Spleen (tissue), 11 donors: ENCODE data around the gene ZNF154. TPM values are rescaled to one million over a fixed set of nuclear protein-coding genes. Genes with fewer than 3 reads are reported as not detected.
"Not testable (repeated sequence)": the region's sequence is repeated elsewhere in the genome, so short reads cannot be mapped to it uniquely, and the experiment has no call there.

Experiments used
- DNase-seq: peaks from one replicate; pipeline ENCODE4 v3.0.0-alpha.2; 2020
- H3K27ac ChIP-seq, 8 donors: fragments of 200-600 bp; sonication (generic) in 7 of 8; 1 replicate in 4 of 8; 2 replicates in 4 of 8; pipeline versions ENCODE4 v1.5.0 to v1.8.0; 2016 to 2021; ENCODE audit warnings: inconsistent platforms in 4 of 8, mild to moderate bottlenecking in 4 of 8, moderate library complexity in 1 of 8
- H3K27me3 ChIP-seq, 7 donors: fragments of 200-600 bp; sonication (generic) in 6 of 7; replicated peaks in 1 of 7; 1 replicate in 4 of 7; 2 replicates in 3 of 7; pipeline versions ENCODE4 v1.5.0 to v1.8.0; 2016 to 2021; ENCODE audit warnings: inconsistent platforms in 3 of 7, mild to moderate bottlenecking in 1 of 7
- H3K36me3 ChIP-seq, 6 donors: fragments of 200-600 bp; sonication (generic) in 5 of 6; 1 replicate in 4 of 6; 2 replicates in 2 of 6; pipeline versions ENCODE4 v1.5.0 to v1.8.0; 2016 to 2021; ENCODE audit warnings: inconsistent platforms in 2 of 6
- H3K4me1 ChIP-seq, 6 donors: fragments of 200-600 bp; sonication (generic) in 5 of 6; 1 replicate in 3 of 6; 2 replicates in 3 of 6; pipeline versions ENCODE4 v1.5.0 to v1.8.0; 2016 to 2021; ENCODE audit warnings: inconsistent platforms in 3 of 6
- H3K4me3 ChIP-seq, 8 donors: fragments of 200-600 bp; sonication (generic) in 7 of 8; 1 replicate in 4 of 8; 2 replicates in 4 of 8; pipeline versions ENCODE4 v1.5.0 to v1.8.0; 2016 to 2021; ENCODE audit warnings: inconsistent platforms in 4 of 8, mild to moderate bottlenecking in 4 of 8, moderate library complexity in 2 of 8
- H3K9me3 ChIP-seq, 8 donors: fragments of 200-600 bp; sonication (generic) in 7 of 8; 1 replicate in 4 of 8; 2 replicates in 4 of 8; pipeline versions ENCODE4 v1.5.0 to v1.8.0; 2016 to 2021; ENCODE audit warnings: inconsistent platforms in 4 of 8
- POLR2A ChIP-seq, 3 donors: fragments of 450-650 bp; IDR thresholded peaks; one replicate each; pipeline ENCODE4 v1.5.1; 2017; ENCODE audit warnings: antibody characterized with exemption in 3 of 3, mild to moderate bottlenecking in 1 of 3
- POLR2AphosphoS5 ChIP-seq, 3 donors: sonication (generic); formaldehyde crosslinking; IDR thresholded peaks; one replicate each; pipeline ENCODE4 v1.5.1; 2017; ENCODE audit warnings: antibody characterized with exemption in 3 of 3
- WGBS, 5 donors: extraction: QIAGEN DNeasy Blood & Tissue Kit in 3 of 5; methylation state at CpG; one replicate each; pipeline versions ENCODE4 v1.1.5 to v1.1.7; 2013 to 2018; 5-methylcytosine and 5-hydroxymethylcytosine counted together
- intact Hi-C: fragments of 100-400 bp; cut with DNase I; formaldehyde crosslinking; loops from one replicate; pipeline ENCODE4 v1.15.0; 2023; ENCODE audit warnings: low total_unique reads
- polyA plus RNA-seq, 3 donors: library from polyadenylated mRNA; stranded (reverse); fragments of 200-250 nt; gene quantifications; one replicate each; pipeline ENCODE4 v1.2.1, GENCODE V29; 2013
- total RNA-seq, 7 donors: library from RNA; depleted of rRNA in 3 of 7; stranded (reverse); fragments of >200 nt in 3 of 7; fragmentation: NEBNext Ultra II Directional in 4 of 7; extraction: Animal tissue kit (Norgen Biotek cat#: 25700) in 4 of 7; gene quantifications; one replicate each; pipeline versions ENCODE4 v1.1.0 to v1.2.1, GENCODE V29; 2016 to 2021
- TF ChIP-seq, protein P1 (sequence below), 11 experiments: fragments of 200-600 bp in 7 of 11; fragments of 450-650 bp in 4 of 11; sonication (generic) in 4 of 11; IDR thresholded peaks in 8 of 11; conservative IDR thresholded peaks in 3 of 11; 1 replicate in 7 of 11; 2 replicates in 4 of 11; pipeline versions ENCODE4 v1.4.0 to v1.8.0; 2016 to 2021; ENCODE audit warnings: antibody characterized with exemption in 11 of 11, inconsistent platforms in 4 of 11, mild to moderate bottlenecking in 1 of 11
- donor health status: healthy with polysubstance abuse.
- donor health status: DM: no; HTN: no; CAD: no; lungs with moderate emphysema.
- donor health status: DM: no; HTN: no; CAD: no.
- donor health status: Bipolar disorder and iron deficiency.
- donor health status: healthy.
- donor health status: DM: no; HTN: no; CAD: no.
- donor health status: DM: yes; HTN: yes; CAD: no.

ZNF154 gene
- total and polyA plus RNA-seq, 10 donors, result 3.6 to 21.2 (median 14.2) TPM

DNA sequence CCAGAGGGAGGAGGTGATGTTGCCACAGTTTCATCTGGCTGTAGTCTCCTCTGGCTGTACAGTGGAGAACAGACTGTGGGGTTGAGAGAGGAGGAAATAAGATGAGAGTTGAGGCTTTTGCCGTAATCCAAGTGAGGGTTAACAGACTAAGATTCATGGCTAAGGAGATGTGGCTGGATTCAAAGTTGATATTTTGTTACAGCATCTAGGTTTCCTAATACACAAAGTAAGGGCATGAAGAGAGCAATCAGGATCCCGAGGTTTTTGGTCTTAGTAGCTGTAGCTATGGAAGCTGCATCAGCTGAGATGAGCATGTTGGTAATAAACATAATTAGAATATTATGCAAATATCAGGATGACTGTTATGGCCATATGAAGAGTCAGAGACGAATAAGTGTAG, 39.0 kb upstream of the ZNF154 start:
- intact Hi-C loops, result no loop called here
- no peak for TF ChIP-seq POLR2AphosphoS5 (IDR thresholded peaks at IDR 0.05)
- TF ChIP-seq, protein P1, sequence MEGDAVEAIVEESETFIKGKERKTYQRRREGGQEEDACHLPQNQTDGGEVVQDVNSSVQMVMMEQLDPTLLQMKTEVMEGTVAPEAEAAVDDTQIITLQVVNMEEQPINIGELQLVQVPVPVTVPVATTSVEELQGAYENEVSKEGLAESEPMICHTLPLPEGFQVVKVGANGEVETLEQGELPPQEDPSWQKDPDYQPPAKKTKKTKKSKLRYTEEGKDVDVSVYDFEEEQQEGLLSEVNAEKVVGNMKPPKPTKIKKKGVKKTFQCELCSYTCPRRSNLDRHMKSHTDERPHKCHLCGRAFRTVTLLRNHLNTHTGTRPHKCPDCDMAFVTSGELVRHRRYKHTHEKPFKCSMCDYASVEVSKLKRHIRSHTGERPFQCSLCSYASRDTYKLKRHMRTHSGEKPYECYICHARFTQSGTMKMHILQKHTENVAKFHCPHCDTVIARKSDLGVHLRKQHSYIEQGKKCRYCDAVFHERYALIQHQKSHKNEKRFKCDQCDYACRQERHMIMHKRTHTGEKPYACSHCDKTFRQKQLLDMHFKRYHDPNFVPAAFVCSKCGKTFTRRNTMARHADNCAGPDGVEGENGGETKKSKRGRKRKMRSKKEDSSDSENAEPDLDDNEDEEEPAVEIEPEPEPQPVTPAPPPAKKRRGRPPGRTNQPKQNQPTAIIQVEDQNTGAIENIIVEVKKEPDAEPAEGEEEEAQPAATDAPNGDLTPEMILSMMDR (IDR thresholded peaks at IDR 0.05 in 8 of 11, conservative IDR thresholded peaks at IDR 0.05 in 3 of 11), result no peak
- no peak for TF ChIP-seq POLR2A (IDR thresholded peaks at IDR 0.05)
- H3K36me3 ChIP-seq, result peaks cover 18 to 52% (median 48%) of the 10 kb centered on the region in 6 donors

DNA sequence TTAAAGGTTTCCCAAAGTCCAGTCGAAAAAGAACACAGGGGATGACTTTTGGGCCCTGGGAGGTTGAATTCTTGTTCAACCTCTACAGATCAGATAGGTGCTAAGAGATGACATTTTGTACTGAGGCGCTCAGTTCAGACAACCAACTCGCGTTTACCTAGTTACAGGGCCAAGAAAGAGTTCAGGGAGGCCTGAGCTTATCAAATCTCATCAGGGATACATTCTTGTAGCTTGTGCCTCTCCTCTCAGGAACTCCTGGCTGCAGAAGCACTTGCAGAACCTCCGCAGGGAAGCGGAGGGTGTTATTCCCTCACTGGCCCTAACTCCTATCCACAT, 38.4 kb upstream of the ZNF154 start:
- peaks cover 8 to 41% (median 26%) of the 10 kb centered on the region in 6 donors for H3K4me1 ChIP-seq
- WGBS, 5 donors, result 47 to 60% (median 51%) methylated on average over 6 of the region's 6 CpGs
- H3K9me3 ChIP-seq, result peaks cover 0 to 52% (median 46%) of the 10 kb centered on the region in 8 donors
- no peak for DNase-seq
- no peaks in the 10 kb centered on the region for H3K27me3 ChIP-seq
- intact Hi-C loops, result no loop called here
- peak overlapping the region in 5 of 8 donors; percentile 88 to 94 (median 93) for H3K27ac ChIP-seq
- H3K36me3 ChIP-seq, result peaks cover 12 to 47% (median 42%) of the 10 kb centered on the region in 6 donors
- peak overlapping the region; percentile 84 to 98 (median 91) for H3K4me3 ChIP-seq
- TF ChIP-seq, protein P1 (IDR thresholded peaks at IDR 0.05 in 8 of 11, conservative IDR thresholded peaks at IDR 0.05 in 3 of 11), result no peak
- TF ChIP-seq POLR2AphosphoS5 (IDR thresholded peaks at IDR 0.05) (no peak), POLR2A (IDR thresholded peaks at IDR 0.05) (no peak)

More for the DNA sequence above, 39.0 kb upstream of the ZNF154 start:
- Histone ChIP-seq H3K27ac (no peak overlapping the region), H3K4me3 (peak overlapping the region in 7 of 8 donors; percentile 84 to 98 (median 90)), H3K27me3 (no peaks in the 10 kb centered on the region), H3K4me1 (peaks cover 8 to 41% (median 26%) of the 10 kb centered on the region in 6 donors), H3K9me3 (peaks cover 0 to 58% (median 52%) of the 10 kb centered on the region in 8 donors)
- WGBS, 5 donors, result 94 to 100% (median 96%) methylated on average over 3 of the region's 3 CpGs
- DNase-seq, result no peak

DNA sequence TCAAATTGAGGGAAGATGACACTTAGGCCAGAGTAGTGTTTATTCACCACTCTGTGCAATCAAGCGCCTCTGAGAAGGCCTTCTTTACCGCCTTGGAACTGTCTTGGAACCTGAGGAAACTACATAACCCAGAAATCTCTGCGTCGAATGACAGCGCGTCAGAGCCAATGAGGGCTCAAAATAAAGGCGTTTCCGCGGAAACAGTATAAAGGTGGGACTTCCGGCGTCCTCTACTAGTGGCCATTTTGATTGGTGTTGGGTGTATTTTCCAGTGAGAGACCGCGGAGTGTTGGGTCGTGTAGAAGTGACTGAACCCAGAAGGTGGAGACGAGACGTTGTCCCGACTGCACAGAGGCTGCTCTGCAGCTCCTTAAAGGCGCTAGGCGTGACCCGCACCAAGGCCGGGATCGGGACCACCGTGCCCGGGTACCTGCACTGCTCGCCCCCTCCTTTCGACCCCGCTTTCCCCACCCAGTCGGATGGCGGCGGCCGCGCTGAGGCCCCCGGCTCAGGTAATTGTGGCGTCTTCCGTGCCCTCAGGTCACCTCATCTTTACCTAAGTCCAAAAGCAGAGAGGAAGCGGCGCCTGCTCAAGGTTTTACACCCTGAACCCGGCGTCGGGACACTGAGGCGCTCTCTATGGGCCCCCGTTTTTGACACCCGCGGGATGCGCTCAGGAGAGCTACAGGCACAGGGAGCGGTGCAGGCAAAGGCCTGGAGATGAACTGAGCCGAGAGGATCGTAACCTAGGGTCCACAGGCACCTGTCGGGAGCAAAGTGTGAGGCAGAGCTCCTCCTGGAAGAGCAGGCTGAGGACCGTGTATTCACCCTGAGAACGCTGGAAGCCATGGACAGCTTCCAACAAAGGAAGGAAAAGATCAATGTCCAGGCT, 37.8 kb upstream of the ZNF154 start, which contains the start of gene ZNF776:
TSS of gene ZNF776 (plus strand) at position 236 of the 892 bp plus-strand sequence. CDS start at position 480, 244 bp downstream.
- peak within 1 kb of the TSS; percentile 75 to 94 (median 92) for H3K27ac ChIP-seq
- H3K4me3 ChIP-seq, result peak within 1 kb of the TSS; percentile 84 to 98 (median 91)
- peaks cover 8 to 41% (median 26%) of the 10 kb centered on the region in 6 donors for H3K4me1 ChIP-seq
- WGBS, 5 donors, result 2 to 3% (median 2%) methylated on average over 19 to 51 of the region's 51 CpGs
- intact Hi-C loops, result no loop called here
- peaks cover 0 to 46% (median 40%) of the 10 kb centered on the region in 8 donors for H3K9me3 ChIP-seq
- peak; percentile 77 to 86 (median 80) for TF ChIP-seq POLR2AphosphoS5 (IDR thresholded peaks at IDR 0.05)
- TF ChIP-seq POLR2A (IDR thresholded peaks at IDR 0.05), result no peak
- TF ChIP-seq, protein P1 (IDR thresholded peaks at IDR 0.05 in 8 of 11, conservative IDR thresholded peaks at IDR 0.05 in 3 of 11), result peak in 3 of 11 experiments; percentile 11 to 25 (median 18)
- DNase-seq, result peak; percentile 90
- peaks cover 6 to 40% (median 36%) of the 10 kb centered on the region in 6 donors for H3K36me3 ChIP-seq
- H3K27me3 ChIP-seq, result no peaks in the 10 kb centered on the region

DNA sequence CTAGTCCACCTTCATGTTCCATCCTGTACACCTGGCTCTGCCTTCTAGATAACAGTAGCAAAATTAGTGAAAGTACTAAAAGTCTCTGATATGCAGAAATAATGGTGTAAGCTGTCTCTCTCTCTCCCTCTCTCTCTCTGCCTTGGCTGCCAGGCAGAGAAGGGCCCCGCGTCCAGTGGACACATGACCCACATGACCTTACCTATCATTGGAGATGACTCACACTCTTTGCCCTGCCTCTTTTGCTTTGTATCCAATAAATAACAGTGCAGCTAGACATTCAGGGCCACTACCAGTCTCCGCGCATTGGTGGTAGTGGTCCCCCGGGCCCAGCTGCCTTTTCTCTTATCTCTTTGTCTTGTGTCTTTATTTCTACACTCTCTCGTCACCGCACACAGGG, 29.8 kb upstream of the ZNF154 start:
- WGBS, 5 donors, result 82 to 94% (median 87%) methylated on average over 7 of the region's 7 CpGs
- H3K36me3 ChIP-seq, DNase-seq, H3K27me3 ChIP-seq, H3K9me3 ChIP-seq, intact Hi-C loops: not testable (repeated sequence)
- H3K4me1 ChIP-seq, result peaks cover 0 to 12% (median 3%) of the 10 kb centered on the region in 6 donors
- H3K4me3 ChIP-seq, result peak overlapping the region in 1 of 8 donors; percentile 31
- H3K27ac ChIP-seq, result peak overlapping the region in 1 of 8 donors; percentile 38
